AML-193 (cell line): ENCODE measurements around the gene CFAP65.

Experiments
- DNase-seq, 2 experiments: peaks; one replicate each; lab custom pipeline; 2025; lab: John Stamatoyannopoulos, UW

Gene CFAP65

GRCh38 chr2:219030177-219030940 is 11.0 kb downstream of the CFAP65 start:
- no peak for DNase-seq

GRCh38 chr2:219029829-219030165 is 11.5 kb downstream of the CFAP65 start:
- peak; percentile 54 to 56 for DNase-seq

GRCh38 chr2:219028996-219029828 is 12.1 kb downstream of the CFAP65 start:
- no peak for DNase-seq

- DNase-seq = no peak
Measured at GRCh38 chr2:219028141-219028540, 13.2 kb downstream of the CFAP65 start.

GRCh38 chr2:219027511-219028055 is 13.7 kb downstream of the CFAP65 start:
- DNase-seq = no peak

GRCh38 chr2:219026946-219027345 is 14.4 kb downstream of the CFAP65 start:
- DNase-seq = no peak

- no peak for DNase-seq
Measured at GRCh38 chr2:219025637-219026585, 15.4 kb downstream of the CFAP65 start.

- no peak for DNase-seq
Measured at GRCh38 chr2:219024059-219024458, 17.3 kb downstream of the CFAP65 start.

GRCh38 chr2:219023045-219023605 is 18.2 kb downstream of the CFAP65 start:
- DNase-seq = no peak

- DNase-seq = no peak
Measured at GRCh38 chr2:219022616-219023015, 18.7 kb downstream of the CFAP65 start.

- DNase-seq = no peak
Measured at GRCh38 chr2:219022041-219022440, 19.3 kb downstream of the CFAP65 start.

GRCh38 chr2:219021591-219021990 is 19.7 kb downstream of the CFAP65 start:
- DNase-seq = no peak

GRCh38 chr2:219020604-219021365 is 20.5 kb downstream of the CFAP65 start:
- no peak for DNase-seq

- no peak for DNase-seq
Measured at GRCh38 chr2:219019436-219019835, 21.9 kb downstream of the CFAP65 start.

GRCh38 chr2:219018726-219019125 is 22.6 kb downstream of the CFAP65 start:
- DNase-seq = no peak

- no peak for DNase-seq
Measured at GRCh38 chr2:219018286-219018685, 23.0 kb downstream of the CFAP65 start.

- no peak for DNase-seq
Measured at GRCh38 chr2:219017201-219017931, 23.9 kb downstream of the CFAP65 start.

GRCh38 chr2:219016721-219017120 is 24.6 kb downstream of the CFAP65 start:
- DNase-seq = no peak

GRCh38 chr2:219010873-219011272 is 30.4 kb downstream of the CFAP65 start:
- DNase-seq = no peak

GRCh38 chr2:219010162-219010756 is 31.1 kb downstream of the CFAP65 start:
- no peak for DNase-seq
